Measurements from ENCODE around the gene PTPRD. TPM values are rescaled to one million over a fixed set of nuclear protein-coding genes. Genes with fewer than 3 reads are reported as not detected.
A peak's percentile ranks its signal among the peaks of the same experiment; 100 is the strongest.

Gene PTPRD
- total RNA-seq, 1 donor from 2014 or later, result 109 TPM

DNA sequence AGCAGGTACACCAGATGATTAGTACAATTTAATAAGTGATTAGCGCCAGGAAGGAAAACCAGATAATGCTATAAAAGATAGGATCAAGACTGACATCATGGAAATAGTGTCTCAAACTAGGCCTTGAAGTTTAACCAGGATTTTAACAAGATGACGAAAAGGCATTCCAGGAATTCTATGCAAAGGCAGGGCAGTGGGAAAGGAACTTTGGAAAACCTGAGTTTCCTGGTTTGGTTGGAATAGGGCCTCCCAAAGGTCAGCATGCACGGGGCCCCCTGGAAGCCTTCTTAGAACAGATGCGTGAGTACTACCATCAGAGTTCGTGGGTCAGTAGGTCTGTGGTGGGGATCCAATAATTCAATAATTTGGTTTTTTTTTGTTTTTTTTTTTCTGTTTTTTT is 1878.0 kb downstream of the PTPRD start:
- Mint-ChIP-seq H3K4me1 (peaks cover 28% of the 10 kb centered on the region), H3K27ac (peak overlapping the region; percentile 45), H3K36me3 (no peaks in the 10 kb centered on the region), H3K9me3 (no peaks in the 10 kb centered on the region), H3K27me3 (ENCODE audit: low read depth) (no peaks in the 10 kb centered on the region), H3K4me3 (no peak overlapping the region)
- no peak for DNase-seq (ENCODE audit: low spot score in 2 of 2, unreplicated experiment in 2 of 2)
- TF ChIP-seq, protein P1, sequence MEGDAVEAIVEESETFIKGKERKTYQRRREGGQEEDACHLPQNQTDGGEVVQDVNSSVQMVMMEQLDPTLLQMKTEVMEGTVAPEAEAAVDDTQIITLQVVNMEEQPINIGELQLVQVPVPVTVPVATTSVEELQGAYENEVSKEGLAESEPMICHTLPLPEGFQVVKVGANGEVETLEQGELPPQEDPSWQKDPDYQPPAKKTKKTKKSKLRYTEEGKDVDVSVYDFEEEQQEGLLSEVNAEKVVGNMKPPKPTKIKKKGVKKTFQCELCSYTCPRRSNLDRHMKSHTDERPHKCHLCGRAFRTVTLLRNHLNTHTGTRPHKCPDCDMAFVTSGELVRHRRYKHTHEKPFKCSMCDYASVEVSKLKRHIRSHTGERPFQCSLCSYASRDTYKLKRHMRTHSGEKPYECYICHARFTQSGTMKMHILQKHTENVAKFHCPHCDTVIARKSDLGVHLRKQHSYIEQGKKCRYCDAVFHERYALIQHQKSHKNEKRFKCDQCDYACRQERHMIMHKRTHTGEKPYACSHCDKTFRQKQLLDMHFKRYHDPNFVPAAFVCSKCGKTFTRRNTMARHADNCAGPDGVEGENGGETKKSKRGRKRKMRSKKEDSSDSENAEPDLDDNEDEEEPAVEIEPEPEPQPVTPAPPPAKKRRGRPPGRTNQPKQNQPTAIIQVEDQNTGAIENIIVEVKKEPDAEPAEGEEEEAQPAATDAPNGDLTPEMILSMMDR (IDR thresholded peaks at IDR 0.05; ENCODE audit: unreplicated experiment), result no peak

DNA sequence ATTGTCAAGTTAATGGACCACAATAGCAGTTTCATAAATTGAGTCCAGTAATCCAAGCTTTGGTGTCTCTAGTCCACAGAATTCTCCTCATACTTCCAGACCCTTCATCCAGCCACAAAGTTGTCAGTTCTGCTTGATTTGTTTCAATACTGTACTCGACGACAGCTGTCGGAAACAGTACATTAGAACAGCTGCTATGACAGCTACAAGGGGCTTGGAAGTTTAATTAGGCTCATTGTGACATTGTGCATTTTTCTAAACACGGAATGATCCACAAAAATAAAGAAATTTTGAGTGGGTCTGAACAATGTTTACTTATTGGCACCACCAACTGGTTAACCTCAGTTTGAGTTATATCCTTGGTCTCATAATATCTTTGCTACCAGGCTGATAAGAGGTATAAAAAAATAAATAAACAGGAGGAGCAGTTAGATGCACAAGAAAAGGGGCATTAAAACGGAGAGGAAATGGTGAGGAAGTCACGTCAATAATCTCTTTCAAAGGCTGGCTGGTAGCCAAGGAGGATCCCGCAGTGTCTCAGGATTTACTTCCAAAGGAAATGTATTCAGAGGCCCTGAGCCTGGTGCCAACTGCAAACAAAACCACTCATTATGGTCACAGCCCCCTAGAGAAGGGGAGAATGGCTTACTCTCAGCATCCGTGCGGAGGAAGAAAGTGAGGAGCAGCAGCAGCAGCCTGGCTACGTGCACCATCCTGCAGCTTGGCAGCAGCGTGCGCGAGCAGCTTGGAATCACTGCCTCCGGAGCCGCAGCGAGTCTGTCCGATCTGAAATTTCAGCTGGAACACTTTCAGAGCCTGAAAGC is 1879.5 kb downstream of the PTPRD start:
- Mint-ChIP-seq H3K27ac (peak overlapping the region; percentile 40), H3K4me1 (peaks cover 28% of the 10 kb centered on the region), H3K27me3 (ENCODE audit: low read depth) (no peaks in the 10 kb centered on the region), H3K9me3 (no peaks in the 10 kb centered on the region), H3K36me3 (no peaks in the 10 kb centered on the region), H3K4me3 (peak overlapping the region; percentile 24)
- DNase-seq (ENCODE audit: low spot score in 2 of 2, unreplicated experiment in 2 of 2), result no peak
- TF ChIP-seq, protein P1 (IDR thresholded peaks at IDR 0.05; ENCODE audit: unreplicated experiment), result no peak

DNA sequence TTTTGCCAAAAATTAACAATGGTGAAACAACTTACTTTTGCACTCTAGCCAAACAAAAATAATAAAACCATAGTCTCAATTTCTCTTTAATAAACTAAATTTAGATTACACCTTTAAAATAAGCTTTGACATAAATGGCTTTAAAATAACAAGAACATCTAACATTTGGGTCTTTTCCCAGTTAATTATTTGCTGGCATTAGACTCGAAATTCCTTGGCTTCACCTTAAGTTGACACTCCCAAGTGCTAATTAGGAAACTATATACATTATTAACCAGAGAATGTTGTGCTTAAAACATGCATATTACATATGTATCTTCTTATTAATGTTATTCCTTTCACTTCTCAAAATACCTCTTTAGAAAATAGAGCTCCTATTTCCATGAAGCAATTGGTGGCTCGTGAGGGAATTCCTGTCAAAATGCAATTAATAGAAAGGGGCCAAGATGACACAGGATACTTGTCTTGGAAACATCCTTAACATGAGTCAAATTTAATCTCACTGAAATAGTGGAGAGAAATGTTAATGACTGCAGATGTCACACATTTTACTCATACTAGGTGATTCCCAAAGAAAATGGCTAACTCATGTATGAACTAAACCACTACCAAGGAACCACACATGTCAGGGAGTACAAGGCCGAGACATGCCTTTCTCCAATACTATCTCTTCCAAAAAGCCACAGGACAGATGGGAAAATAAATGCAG is 1880.3 kb downstream of the PTPRD start:
- Mint-ChIP-seq H3K4me1 (peaks cover 28% of the 10 kb centered on the region), H3K27ac (no peak overlapping the region), H3K4me3 (no peak overlapping the region), H3K36me3 (no peaks in the 10 kb centered on the region), H3K27me3 (ENCODE audit: low read depth) (no peaks in the 10 kb centered on the region), H3K9me3 (no peaks in the 10 kb centered on the region)
- TF ChIP-seq, protein P1 (IDR thresholded peaks at IDR 0.05; ENCODE audit: unreplicated experiment), result no peak
- no peak for DNase-seq (ENCODE audit: low spot score in 2 of 2, unreplicated experiment in 2 of 2)

DNA sequence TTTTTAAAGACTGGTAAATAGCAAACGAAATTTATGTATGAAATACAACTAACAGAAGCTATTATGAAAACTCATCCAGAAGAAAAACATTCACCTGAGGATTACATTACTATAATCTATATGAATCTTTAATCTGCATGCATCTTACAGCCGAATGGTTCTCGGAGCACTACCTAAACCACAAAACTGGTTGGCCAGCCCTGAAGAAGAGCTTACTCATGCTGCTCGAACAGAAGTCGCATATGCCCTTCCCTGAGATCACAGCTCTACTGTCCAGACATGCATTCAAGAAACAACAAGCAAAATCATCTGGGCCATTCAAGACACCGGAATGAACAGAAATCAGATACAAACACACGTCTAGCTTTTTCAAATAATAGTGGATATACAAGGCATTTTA is 1882.2 kb downstream of the PTPRD start:
- H3K36me3 Mint-ChIP-seq, result no peaks in the 10 kb centered on the region
- peaks cover 28% of the 10 kb centered on the region for H3K4me1 Mint-ChIP-seq
- no peak for DNase-seq (ENCODE audit: low spot score in 2 of 2, unreplicated experiment in 2 of 2)
- H3K27me3 Mint-ChIP-seq (ENCODE audit: low read depth), result no peaks in the 10 kb centered on the region
- H3K9me3 Mint-ChIP-seq, result no peaks in the 10 kb centered on the region
- TF ChIP-seq, protein P1 (IDR thresholded peaks at IDR 0.05; ENCODE audit: unreplicated experiment), result no peak
- no peak overlapping the region for H3K4me3 Mint-ChIP-seq
- no peak overlapping the region for H3K27ac Mint-ChIP-seq

DNA sequence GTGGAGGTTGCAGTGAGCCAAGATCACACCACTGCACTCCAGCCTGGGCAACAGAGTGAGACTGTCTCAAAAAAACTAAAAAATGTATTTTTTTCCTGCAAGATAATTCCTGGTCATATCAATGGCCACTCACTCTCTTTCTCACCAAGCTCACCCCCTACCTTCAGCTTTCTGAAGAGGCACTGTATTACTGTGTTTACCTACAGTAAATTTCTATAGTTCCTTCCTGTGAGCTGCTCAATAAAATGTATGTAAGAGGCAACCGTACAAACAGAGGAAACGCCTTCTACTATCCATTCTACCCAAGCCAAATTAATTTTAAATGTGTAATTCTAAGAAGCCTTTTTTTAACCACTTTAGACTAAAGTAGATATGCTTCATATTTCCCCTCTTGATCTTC is 1883.9 kb downstream of the PTPRD start:
- H3K4me1 Mint-ChIP-seq, result peaks cover 26% of the 10 kb centered on the region
- TF ChIP-seq, protein P1 (IDR thresholded peaks at IDR 0.05; ENCODE audit: unreplicated experiment), result no peak
- no peaks in the 10 kb centered on the region for H3K36me3 Mint-ChIP-seq
- no peak overlapping the region for H3K27ac Mint-ChIP-seq
- H3K9me3 Mint-ChIP-seq, result no peaks in the 10 kb centered on the region
- no peaks in the 10 kb centered on the region for H3K27me3 Mint-ChIP-seq (ENCODE audit: low read depth)
- no peak for DNase-seq (ENCODE audit: low spot score in 2 of 2, unreplicated experiment in 2 of 2)
- no peak overlapping the region for H3K4me3 Mint-ChIP-seq

All from mesothelial cell of epicardium (in vitro differentiated cells).